A549 treated with Hydrocortisone at 1 μM for 4 hours (cell line): ENCODE results near the gene PGLYRP1. TPM values are rescaled to one million over a fixed set of nuclear protein-coding genes. Genes with fewer than 3 reads are reported as not detected.

Experiments
- total RNA-seq: library from RNA; stranded (reverse); fragments of 200-300 nt; extraction: Qiagen RNA extraction; gene quantifications from 5 replicates; pipeline ENCODE4 v1.2.3, GENCODE V29; 2022

PGLYRP1 gene, protein sequence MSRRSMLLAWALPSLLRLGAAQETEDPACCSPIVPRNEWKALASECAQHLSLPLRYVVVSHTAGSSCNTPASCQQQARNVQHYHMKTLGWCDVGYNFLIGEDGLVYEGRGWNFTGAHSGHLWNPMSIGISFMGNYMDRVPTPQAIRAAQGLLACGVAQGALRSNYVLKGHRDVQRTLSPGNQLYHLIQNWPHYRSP
- total RNA-seq, result not detected in 5 replicates

DNA sequence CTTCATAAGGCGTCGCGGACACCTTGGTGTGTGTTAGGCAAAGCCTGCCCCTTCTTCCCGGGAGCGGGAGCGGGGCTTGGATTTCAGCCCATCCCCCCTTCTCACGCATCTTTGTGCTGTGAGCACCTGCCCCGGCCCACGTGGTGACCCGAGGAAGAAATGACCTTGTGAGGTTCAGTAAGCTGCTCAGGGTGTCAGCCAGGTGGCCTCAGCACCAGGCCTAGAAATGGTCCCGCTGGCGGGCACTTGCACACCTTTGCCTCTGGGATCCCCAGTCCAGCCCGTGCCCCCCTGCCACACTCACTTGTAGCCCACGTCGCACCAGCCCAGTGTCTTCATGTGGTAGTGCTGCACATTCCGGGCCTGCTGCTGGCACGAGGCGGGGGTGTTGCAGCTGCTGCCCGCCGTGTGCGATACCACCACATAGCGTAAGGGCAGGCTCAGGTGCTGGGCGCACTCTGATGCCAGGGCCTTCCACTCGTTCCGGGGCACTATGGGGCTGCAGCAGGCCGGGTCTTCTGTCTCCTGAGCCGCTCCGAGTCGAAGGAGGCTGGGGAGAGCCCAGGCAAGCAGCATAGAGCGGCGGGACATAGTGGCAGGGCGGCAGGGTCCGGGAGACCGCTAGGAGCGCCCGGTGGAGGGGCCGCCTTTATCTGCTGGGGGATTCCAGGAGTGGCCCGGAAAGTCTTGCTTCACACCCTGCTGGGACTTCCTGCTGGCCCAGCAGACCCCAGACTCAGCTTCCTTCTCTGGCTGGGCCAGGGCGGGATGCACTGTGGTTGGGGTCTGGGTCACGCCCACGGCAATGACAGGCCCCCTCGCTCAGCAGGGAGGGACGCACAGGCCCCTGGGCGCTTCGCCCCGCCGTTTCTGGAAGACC is at the start of gene PGLYRP1:
PGLYRP1 (minus strand) TSS at position 623 of the 880 bp plus-strand sequence; CDS start at position 591, 32 bp downstream.

DNA sequence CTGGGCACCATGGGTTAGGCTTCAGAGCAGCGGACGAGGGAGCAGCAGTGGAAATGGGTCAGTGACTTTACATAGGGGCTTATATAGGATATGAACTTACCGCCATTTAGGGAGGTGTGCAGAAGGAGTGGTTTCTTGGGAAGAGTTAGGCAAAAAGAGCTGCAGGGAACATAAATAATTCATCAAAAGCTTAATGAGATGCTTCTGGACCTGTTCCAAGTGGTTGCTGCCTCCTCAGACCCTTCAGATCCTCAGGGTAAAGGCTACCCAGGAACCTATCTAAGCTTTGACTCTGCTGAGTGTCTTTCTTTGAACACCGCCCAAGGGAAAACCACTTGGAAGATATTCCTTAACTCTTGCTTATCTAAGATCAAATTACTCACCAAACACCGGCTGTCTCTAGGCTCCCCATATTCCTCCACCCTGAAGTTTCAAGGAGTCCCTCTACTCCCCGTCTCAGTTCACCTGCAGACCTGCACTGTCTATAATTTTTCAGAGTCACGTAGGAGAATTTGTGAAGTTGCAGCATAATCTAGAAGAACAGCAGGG is 18.2 kb upstream of the PGLYRP1 start, which contains the start of gene IGFL4:
IGFL4 (minus strand) TSS at position 51 of the 549 bp plus-strand sequence; CDS start at position 11, 40 bp downstream.

DNA sequence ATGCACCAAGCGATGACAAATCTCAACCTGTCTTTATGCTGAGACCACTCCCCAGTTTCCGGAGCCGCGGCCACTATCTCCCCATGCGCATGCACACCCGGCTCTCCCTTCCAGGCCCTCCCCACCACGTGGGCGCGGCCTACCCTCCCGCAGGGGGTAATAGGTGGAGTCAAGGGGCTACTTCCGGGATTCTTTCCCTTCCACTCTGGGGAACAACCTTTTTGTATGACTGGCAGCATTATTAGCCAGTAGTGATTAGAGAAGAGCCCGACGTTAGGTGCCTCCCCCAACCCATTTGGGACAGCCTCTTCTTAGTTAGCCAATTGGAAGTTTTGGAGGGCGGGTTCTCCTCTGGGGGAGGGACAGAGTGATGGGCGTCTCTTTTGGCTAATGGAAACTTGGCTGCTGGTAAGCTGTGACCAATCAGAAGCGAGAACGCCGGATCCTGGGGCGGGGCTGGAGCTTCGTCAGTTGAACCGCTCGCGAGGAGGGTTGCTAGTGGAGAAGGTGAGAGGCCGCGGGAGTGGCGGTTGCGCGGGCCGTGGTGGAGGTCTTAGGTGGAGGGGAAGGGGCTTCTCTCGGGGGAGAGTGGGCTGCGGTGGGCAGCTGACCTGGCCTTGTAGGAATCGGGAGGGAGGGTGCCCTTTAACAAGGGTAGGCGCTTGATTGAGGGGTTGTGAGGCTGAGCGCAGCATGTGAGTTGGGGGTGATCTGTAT is 27.7 kb downstream of the PGLYRP1 start, which contains the start of gene CCDC61:
CCDC61 (plus strand) TSS at position 470 of the 717 bp plus-strand sequence. CDS start 7,552 bp downstream, outside the sequence.

DNA sequence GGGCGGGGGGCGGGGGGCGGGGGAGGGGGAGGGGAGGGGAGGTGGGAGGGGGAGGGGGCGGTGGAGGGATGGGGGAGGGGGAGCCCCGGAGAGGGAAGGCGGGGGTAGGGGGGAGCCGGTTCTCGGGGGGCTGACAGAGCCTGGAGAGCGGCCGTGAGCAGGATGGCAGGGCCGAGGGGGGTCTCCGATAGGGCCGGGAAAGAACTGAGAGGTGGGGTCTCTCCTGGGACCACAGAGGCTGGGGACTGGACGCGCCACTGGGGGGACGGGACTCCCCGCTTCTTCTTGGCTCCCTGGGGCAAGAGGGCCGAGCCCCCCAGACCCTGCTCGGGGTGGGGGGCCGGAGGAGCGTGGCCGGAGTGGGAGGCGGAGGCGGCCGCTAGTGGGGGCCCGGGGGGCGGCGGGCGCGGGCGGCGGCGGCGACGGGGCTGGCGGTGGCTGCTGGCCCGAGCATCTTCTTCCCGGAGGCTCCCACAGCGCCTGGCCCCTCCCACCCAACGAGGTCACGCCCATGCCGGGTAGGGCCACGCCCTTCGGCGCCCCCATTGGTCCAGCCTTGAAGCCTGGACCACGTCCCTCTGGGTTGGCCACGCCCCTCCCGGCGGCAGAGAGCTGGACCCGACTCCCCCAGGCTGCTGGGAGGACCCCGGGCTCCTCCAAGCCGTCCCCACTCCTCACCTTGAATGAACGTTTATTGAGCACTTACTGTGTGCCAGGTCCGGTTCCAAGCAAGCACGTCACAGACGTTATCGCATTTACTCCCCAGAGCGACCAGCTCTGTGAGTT is 49.1 kb downstream of the PGLYRP1 start, which contains the start of gene NOVA2:
NOVA2 (minus strand) TSS at position 313 of the 786 bp plus-strand sequence. CDS start 514 bp downstream, outside the sequence.

Other genes with a start within 250 kb of the PGLYRP1 start
- 38.5 to 44.7 TPM (median 42.0 TPM) in 5 replicates for gene DMPK, start 240.6 kb downstream of the PGLYRP1 start, total RNA-seq
- gene DMWD, start 230.2 kb downstream of the PGLYRP1 start, total RNA-seq, result 26.7 to 35.5 TPM (median 32.0 TPM) in 5 replicates
- not detected in 5 replicates for gene RSPH6A, start 207.7 kb downstream of the PGLYRP1 start, total RNA-seq
- gene SYMPK, start 159.9 kb downstream of the PGLYRP1 start, total RNA-seq, result 66.5 to 75.1 TPM (median 72.7 TPM) in 5 replicates
- 0.54 to 0.91 TPM (median 0.71 TPM) in 5 replicates for gene FOXA3, start 158.7 kb downstream of the PGLYRP1 start, total RNA-seq
- 23.6 to 36.7 TPM (median 32.1 TPM) in 5 replicates for gene IRF2BP1, start 136.9 kb downstream of the PGLYRP1 start, total RNA-seq
- 6.2 to 10.1 TPM (median 9.3 TPM) in 5 replicates for gene MYPOP, start 120.4 kb downstream of the PGLYRP1 start, total RNA-seq
- not detected in 5 replicates for gene NANOS2, start 108.3 kb downstream of the PGLYRP1 start, total RNA-seq
- gene NOVA2, start 49.2 kb downstream of the PGLYRP1 start, total RNA-seq, result 0.59 to 1.3 TPM (median 0.83 TPM) in 5 replicates
- 3.8 to 4.9 TPM (median 4.6 TPM) in 5 replicates for gene CCDC61, start 27.6 kb downstream of the PGLYRP1 start, total RNA-seq
- 0.28 to 0.68 TPM (median 0.36 TPM) in 5 replicates for gene IGFL4, start 17.9 kb upstream of the PGLYRP1 start, total RNA-seq
- 0.35 to 0.39 TPM in 2 of 5 replicates, not detected in the others for gene IGFL3, start 101.6 kb upstream of the PGLYRP1 start, total RNA-seq
- gene IGFL2, start 125.2 kb upstream of the PGLYRP1 start, total RNA-seq, result 0.30 to 1.5 TPM (median 0.38 TPM) in 5 replicates
- gene IGFL1, start 206.7 kb upstream of the PGLYRP1 start, total RNA-seq, result 1.0 to 2.8 TPM (median 2.2 TPM) in 5 replicates